ENCODE data around the gene FDPS.
A peak's percentile ranks its signal among the peaks of the same experiment; 100 is the strongest.

FDPS gene

DNA sequence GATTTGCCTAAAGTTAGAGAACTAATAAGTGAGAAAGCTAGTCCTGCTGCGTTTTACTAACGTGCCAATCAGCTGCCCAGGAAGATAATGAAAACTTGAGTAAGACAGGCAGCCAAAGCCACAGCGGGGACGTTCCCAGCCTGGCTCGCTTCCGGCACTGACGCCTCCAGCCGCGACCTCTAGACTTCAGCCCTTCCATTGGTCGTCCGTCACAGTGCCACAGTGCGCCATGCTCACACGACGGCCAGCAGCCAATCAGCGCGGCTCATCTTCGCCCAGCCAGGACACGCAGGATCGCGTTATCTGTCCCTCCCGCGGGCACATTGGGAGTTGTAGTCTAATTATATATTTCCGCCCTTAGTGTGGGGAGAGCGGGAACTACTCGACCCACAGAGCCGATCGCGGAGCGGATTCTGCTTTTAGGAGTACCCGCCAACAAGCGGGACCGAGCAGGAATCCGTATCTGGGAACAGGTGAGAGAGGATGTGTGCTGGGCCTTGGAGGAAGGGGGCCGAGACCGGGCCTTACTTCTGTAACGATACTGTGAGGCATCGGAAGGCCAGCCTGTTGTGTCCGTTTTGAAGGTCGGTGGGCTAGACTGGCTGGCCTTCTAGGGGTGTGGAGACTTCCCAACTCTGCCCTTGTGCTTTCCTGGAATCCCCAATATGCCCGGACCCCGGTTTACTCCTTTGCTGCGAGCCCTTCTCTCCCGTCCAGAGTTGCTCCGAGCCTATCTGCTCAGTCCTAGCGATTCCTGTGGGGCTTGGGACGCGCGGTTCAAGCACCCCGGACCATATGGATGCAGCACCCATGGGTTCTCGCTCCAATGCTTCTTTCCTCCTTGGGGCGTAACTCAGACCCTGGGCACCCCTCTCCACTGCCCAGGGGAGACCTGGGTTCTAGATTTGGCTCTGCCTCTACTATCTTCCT is at the start of gene FDPS:
Gene FDPS, plus strand, starts transcription at position 374 of the 930 bp plus-strand sequence. CDS start 924 bp downstream, outside the sequence.
- DNase-seq (ENCODE audit: low read depth in 2 of 2, low spot score in 1 of 2) = peak; percentile 89 to 94

DNA sequence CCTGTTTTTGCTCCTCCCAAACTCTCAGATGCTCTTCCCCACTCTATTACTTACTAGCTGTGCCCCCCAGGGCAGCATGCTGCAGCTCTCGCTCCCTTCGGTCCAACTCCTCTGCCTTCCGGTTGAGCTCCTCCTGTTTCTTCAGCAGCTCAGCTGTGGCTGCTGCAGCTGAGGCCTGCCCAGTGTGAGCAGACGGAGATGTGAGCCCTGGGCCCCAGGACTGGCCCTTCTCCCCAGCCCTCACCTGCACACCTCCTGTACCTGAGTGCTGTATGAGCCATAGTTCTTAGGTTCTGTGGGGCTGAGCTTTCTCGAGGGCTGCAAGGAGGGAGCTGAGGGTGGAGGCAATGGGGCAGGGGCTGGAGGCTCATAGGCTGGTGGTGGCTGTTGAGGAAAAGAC is 48.4 kb upstream of the FDPS start:
- no peak for DNase-seq (ENCODE audit: low read depth in 2 of 2, low spot score in 1 of 2)

DNA sequence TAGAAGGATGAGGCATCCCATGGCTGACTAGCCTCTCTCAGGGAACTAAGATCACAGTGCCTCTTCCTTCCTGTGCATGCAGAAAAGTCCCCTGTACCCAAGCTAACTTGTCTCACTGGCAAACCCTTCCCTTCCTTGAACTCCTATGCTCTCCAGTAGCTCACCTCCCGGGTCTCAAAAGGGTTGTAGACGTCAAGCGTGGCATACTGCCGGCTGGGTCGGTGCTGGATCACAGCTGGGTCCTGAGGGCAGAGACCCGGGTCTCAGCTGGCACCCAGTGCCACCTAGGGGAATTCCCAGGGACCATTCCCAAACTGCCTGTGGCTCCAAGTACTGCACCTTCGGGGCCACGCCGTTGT is 47.2 kb upstream of the FDPS start:
- no peak for DNase-seq (ENCODE audit: low read depth in 2 of 2, low spot score in 1 of 2)

DNA sequence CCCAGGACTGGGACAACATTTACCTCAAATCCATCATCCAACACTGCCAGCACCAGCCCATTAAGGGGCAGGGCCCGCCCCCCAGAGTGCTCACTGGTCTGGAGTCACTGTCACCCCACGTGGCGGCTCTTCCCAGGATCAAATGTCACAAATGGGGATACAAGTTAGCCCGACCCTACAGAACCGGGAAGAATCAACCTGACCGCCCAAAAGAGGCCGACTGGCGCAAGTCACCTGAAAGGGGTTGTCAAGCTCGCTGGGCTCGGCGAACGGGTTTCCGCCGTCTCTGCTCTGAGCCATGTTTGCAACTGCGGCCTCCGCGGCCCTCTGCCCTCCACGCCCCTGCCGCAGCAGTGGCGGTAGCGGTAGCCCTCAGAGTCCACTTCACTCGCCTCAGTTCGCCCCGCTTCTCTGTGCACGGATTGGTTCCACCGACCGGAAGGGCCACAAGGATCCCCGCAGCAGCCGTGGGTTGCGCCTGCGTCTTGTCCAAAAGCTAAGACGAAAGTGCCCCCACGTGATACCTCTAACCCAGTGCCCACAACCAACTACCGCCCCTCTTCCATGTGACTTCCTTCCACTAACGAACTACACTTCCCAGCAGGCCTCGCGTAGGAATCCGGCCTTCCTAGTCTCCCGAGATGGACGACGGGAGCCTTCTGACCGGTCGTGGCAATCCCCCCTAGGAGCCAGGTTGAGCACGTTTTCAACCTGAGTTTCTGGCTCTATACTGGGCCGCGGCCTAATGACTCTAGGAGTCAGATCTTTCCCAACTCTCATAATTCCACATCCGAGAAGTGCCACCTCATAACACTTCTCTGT is 46.6 kb upstream of the FDPS start, which contains the start of gene SCAMP3:
Gene SCAMP3, minus strand, starts transcription at position 509 of the 822 bp plus-strand sequence. Its CDS starts 209 bp downstream, at position 300.
- DNase-seq (ENCODE audit: low read depth in 2 of 2, low spot score in 1 of 2) = peak; percentile 66 to 74

DNA sequence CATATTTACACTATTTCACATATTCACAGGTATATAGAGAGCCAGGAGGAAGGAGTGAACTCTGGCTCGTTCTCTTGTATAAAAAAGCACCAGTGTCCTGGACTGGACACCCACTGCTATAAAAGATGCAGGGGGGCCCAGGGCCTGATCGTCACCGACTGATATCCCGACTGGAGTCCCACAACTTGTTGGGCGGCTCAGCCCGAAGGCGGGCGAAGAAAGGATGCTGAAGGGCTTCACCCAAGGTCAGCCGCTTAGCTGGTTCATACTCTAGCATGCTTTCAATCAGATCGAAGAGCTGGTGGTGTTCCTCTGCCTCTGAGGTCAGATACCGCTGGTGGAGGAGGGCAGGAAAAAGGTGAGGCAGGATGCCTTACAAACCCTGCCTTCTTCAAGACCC is 45.6 kb upstream of the FDPS start:
- DNase-seq (ENCODE audit: low read depth in 2 of 2, low spot score in 1 of 2) = no peak

DNA sequence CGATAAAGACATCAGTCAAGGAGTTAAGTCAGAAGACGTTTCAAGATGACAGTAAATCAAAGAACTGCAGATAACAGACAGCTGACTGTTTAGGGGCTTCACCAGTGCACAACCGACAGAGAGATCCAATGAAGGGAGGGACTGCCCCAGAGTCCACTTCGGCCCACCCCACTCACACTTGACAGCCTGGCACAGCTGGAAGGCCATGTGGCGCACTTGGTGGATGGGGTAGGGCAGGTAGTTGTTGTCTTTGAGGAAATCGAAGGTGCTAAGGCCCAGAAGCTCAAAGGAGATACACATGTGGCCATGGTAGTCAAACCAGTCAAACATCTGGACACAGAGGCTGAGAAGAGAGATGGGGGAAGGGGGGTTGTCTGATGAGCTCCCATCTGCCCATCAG is 42.1 kb upstream of the FDPS start:
- no peak for DNase-seq (ENCODE audit: low read depth in 2 of 2, low spot score in 1 of 2)

- DNase-seq (ENCODE audit: low read depth in 2 of 2, low spot score in 1 of 2) = no peak
These were observed 41.3 kb upstream of the FDPS start for GRCh38 chr1:155267373-155267772.

DNA sequence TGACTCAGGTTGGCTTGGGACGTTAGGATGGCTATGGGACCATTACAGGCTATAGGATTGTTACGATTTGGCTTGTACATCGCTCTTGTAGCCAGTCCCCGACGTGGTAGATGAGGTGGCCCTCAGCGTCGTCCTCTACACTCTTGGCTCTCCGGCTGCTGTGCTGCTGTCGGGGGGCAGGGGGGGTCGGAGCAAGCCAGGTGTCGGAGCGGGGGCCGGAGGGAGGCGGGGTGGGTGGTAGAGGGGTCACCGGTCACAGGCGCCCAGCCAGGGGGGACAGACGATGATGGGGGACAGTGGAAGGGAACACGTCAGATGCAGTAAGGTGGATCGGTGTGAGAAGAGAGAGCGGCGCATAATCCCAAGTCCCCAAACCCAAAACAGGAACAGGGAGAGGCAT is 40.0 kb upstream of the FDPS start:
- no peak for DNase-seq (ENCODE audit: low read depth in 2 of 2, low spot score in 1 of 2)

DNA sequence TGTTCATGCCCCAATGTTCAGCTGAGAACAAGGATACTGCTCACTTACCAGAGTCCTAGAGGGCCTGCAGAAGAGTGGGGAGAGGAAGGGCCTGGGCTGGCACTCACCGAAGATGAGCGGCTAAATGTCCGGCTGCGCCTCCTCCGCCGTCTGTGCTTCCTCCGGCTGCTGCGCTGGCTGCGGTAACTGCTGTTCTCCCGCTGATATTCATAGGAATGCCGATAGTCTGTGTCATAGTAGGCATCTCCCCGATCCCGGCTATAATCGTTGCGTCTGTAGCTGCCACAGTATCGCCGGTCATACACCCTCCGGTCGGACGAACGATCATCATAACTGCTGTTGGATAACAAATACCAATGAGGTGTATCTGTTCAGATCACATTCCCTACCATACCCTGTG is 39.3 kb upstream of the FDPS start:
- DNase-seq (ENCODE audit: low read depth in 2 of 2, low spot score in 1 of 2) = no peak

DNA sequence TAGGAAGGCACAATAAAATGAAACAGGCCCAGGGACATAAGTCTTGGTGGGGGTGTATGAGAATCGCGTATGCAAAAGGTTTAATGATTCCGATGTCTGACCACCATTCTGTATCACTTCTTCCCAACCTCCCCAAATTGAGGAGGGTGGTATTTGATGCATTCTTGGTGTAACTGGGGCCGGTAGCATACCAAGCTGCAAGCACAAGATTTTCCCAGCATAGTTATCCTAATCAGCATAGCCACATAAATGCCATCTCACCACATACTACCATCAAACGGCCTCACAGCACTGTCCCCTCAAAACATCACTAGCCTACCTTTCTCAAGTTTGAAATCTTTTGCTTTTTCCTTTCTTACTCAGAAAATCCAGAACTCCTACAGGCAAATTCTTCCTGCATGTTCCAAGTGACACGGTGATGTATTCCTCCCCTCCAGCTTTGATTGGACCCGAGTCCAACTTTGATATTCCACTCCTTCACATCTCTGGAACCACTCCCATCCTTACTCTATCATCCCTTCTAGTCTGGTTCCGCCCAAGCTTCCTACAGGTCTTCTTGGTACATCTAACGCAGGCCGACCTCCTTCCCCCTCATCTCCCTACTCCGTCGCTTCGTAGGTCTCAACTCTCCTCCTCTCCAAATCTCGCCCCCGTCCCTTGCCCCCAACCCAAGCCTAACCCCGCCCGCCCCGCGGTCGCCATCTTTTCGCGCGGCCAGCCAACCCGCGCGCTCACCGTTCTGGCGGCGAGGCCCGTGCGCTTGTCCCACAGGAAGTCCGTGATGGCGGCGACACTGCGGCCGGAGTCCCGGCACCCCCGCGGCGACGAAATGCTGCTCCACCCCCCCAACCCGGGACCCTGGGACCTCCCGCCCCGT is 36.0 kb upstream of the FDPS start:
- peak in 1 of 2 donors; percentile 25 for DNase-seq (ENCODE audit: low read depth in 2 of 2, low spot score in 1 of 2)

- DNase-seq (ENCODE audit: low read depth in 2 of 2, low spot score in 1 of 2) = peak; percentile 83 to 91
These were observed 35.1 kb upstream of the FDPS start, which contains the start of gene CLK2 for GRCh38 chr1:155273343-155274245. Gene CLK2, minus strand, starts transcription at chr1:155273504. Its CDS starts 2,527 bp downstream, at chr1:155270977.

GRCh38 chr1:155277070-155277901 is 31.4 kb upstream of the FDPS start, which contains the start of gene HCN3:
Gene HCN3, plus strand, starts transcription at chr1:155277463. Its CDS starts 128 bp downstream, at chr1:155277591.
- DNase-seq (ENCODE audit: low read depth in 2 of 2, low spot score in 1 of 2) = peak; percentile 83

GRCh38 chr1:155277902-155278688 is 30.6 kb upstream of the FDPS start:
- DNase-seq (ENCODE audit: low read depth in 2 of 2, low spot score in 1 of 2) = peak; percentile 39 to 48

DNA sequence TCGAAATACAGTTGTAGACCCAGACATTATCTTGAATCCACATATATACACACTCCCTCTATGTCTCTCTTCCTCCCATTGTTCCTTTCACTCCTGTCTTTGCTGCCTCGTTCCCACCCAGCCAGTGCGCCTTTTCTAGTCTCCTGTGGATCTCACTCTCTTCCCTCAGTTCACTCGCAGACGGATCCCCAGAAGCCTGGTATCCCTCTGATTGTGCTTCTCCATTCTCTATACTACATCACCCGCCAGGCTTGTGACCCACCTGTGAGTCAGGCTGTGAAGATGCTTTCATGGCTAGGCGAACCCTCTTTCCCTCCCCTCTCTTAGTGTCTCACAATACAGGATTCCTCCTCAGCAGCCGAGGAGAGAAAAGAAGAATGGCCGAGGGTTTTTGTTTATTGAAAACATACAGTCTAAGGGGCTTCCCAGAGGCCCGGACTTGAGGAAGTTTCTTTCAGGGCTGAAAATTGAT is 29.9 kb upstream of the FDPS start:
- DNase-seq (ENCODE audit: low read depth in 2 of 2, low spot score in 1 of 2) = no peak

GRCh38 chr1:155279268-155279667 is 29.4 kb upstream of the FDPS start:
- DNase-seq (ENCODE audit: low read depth in 2 of 2, low spot score in 1 of 2) = no peak

- DNase-seq (ENCODE audit: low read depth in 2 of 2, low spot score in 1 of 2) = no peak
These were observed 26.1 kb upstream of the FDPS start for GRCh38 chr1:155282488-155283091.

GRCh38 chr1:155284476-155284875 is 24.2 kb upstream of the FDPS start:
- no peak for DNase-seq (ENCODE audit: low read depth in 2 of 2, low spot score in 1 of 2)

Measured in stimulated activated CD8-positive, alpha-beta memory T cell treated with anti-CD3 and anti-CD28 coated beads, Interleukin-4, amount 100 ng/mL, for 1 hour (primary cell).